HepG2 (cell line): ENCODE measurements around the gene MRPL18. TPM values are rescaled to one million over a fixed set of nuclear protein-coding genes. Genes with fewer than 3 reads are reported as not detected.

Experiments
- BRCA1 ChIP-seq: sonication (generic); formaldehyde crosslinking; IDR thresholded peaks from 2 replicates; pipeline ENCODE4 v1.4.0; 2020; ENCODE audit warnings: missing genetic modification reagents
- CEBPB ChIP-seq: IDR thresholded peaks from 2 replicates; pipeline ENCODE4 v1.6.1; 2011; ENCODE audit warnings: low read depth, low read length, improper control_type of control experiment, borderline replicate concordance
- EEA1 ChIP-seq: sonication (generic); formaldehyde crosslinking; IDR thresholded peaks from 2 replicates; pipeline ENCODE4 v1.5.1; 2020; ENCODE audit warnings: mild to moderate bottlenecking, missing genetic modification reagents, borderline replicate concordance
- JARID2 ChIP-seq: sonication (generic); formaldehyde crosslinking; IDR thresholded peaks from 2 replicates; pipeline ENCODE4 v1.8.1; 2023; ENCODE audit warnings: missing genetic modification reagents, inconsistent platforms; ENCODE audit not compliant: insufficient replicate concordance
- NPAS2 ChIP-seq: sonication (generic); formaldehyde crosslinking; IDR thresholded peaks from 2 replicates; pipeline ENCODE4 v1.8.0; 2022; ENCODE audit warnings: mild to moderate bottlenecking, missing genetic modification reagents, borderline replicate concordance
- THYN1 ChIP-seq: sonication (generic); formaldehyde crosslinking; IDR thresholded peaks from 2 replicates; pipeline ENCODE4 v1.8.1; 2023; ENCODE audit warnings: low read depth, mild to moderate bottlenecking, moderate library complexity, missing genetic modification reagents, borderline replicate concordance
- TIGD3 ChIP-seq: sonication (generic); formaldehyde crosslinking; IDR thresholded peaks from 2 replicates; pipeline ENCODE4 v1.5.1; 2020; ENCODE audit warnings: mild to moderate bottlenecking, missing genetic modification reagents, borderline replicate concordance
- ZBTB21 ChIP-seq: sonication (generic); formaldehyde crosslinking; IDR thresholded peaks from 2 replicates; pipeline ENCODE4 v1.4.0; 2020; ENCODE audit warnings: missing genetic modification reagents
- ZHX2 ChIP-seq, 2 experiments: sonication (generic) in 1 of 2; formaldehyde crosslinking in 1 of 2; IDR thresholded peaks; 2 replicates each; pipeline versions ENCODE4 v1.6.1 to v1.9.0; 2014 to 2022; ENCODE audit warnings: antibody characterized with exemption in 1 of 2, borderline replicate concordance in 1 of 2, inconsistent platforms in 1 of 2, low read depth in 1 of 2, missing genetic modification reagents in 1 of 2
- ZNF296 ChIP-seq: sonication (generic); formaldehyde crosslinking; conservative IDR thresholded peaks from 2 replicates; pipeline ENCODE4 v1.5.0; 2020; ENCODE audit warnings: mild to moderate bottlenecking, missing genetic modification reagents
- ZNF337 ChIP-seq: sonication (generic); formaldehyde crosslinking; IDR thresholded peaks from 2 replicates; pipeline ENCODE4 v1.5.1; 2020; ENCODE audit warnings: missing genetic modification reagents, low read depth, mild to moderate bottlenecking, borderline replicate concordance
- ZNF503 ChIP-seq: sonication (generic); formaldehyde crosslinking; IDR thresholded peaks from 2 replicates; pipeline ENCODE4 v1.4.0; 2020; ENCODE audit warnings: missing genetic modification reagents
- ZNF512B ChIP-seq: sonication (generic); formaldehyde crosslinking; IDR thresholded peaks from 2 replicates; pipeline ENCODE4 v1.5.1; 2020; ENCODE audit warnings: missing genetic modification reagents, mild to moderate bottlenecking, borderline replicate concordance
- ZNF709 ChIP-seq: sonication (generic); formaldehyde crosslinking; IDR thresholded peaks from 2 replicates; pipeline ENCODE4 v1.5.0; 2020; ENCODE audit warnings: mild to moderate bottlenecking, missing genetic modification reagents
- ZZZ3 ChIP-seq: sonication (generic); formaldehyde crosslinking; IDR thresholded peaks from 2 replicates; pipeline ENCODE4 v1.4.0; 2020; ENCODE audit warnings: missing genetic modification reagents, mild to moderate bottlenecking, borderline replicate concordance
- polyA plus RNA-seq, 8 experiments: library from polyadenylated mRNA; depleted of rRNA in 3 of 8; stranded (reverse) in 7 of 8; unstranded in 1 of 8; fragments of >200 nt; fragmentation: Illumina TruSeq in 4 of 8; extraction: Trizol in 4 of 8; gene quantifications; 2 replicates each; pipeline versions ENCODE4 v1.2.1 to v1.2.3, GENCODE V29; 2011 to 2016; ENCODE audit warnings: low read depth in 4 of 8, missing spikeins in 1 of 8, mixed read lengths in 1 of 8; ENCODE audit not compliant: insufficient read depth in 1 of 8
- total RNA-seq, 5 experiments: library from RNA; depleted of rRNA; stranded (reverse); fragments of >200 nt; fragmentation: Illumina TruSeq; extraction: Trizol; gene quantifications; 2 replicates each; pipeline ENCODE4 v1.2.3, GENCODE V29; 2016; ENCODE audit warnings: low read depth in 1 of 5

MRPL18 gene
- total and polyA plus RNA-seq, 2 of the 13 experiments (the other 11 are each of a cell fraction or from before 2014, with no cell fraction given): 85.6 to 176 TPM

GRCh38 chr6:159788753-159789376, 1.4 kb upstream of the MRPL18 start (continued):
- TF ChIP-seq ZHX2 (IDR thresholded peaks at IDR 0.05; ENCODE audit: low read depth) (no peak), ZHX2 (CRISPR knock-in tag; IDR thresholded peaks at IDR 0.05; ENCODE audit: borderline replicate concordance) (no peak), ZZZ3 (CRISPR knock-in tag) (peak; percentile 7; the same call in 1 of the 2 replicates), CEBPB (no peak), TIGD3 (no peak), ZNF296 (peak; percentile 17; the same call in 1 of the 2 replicates), BRCA1 (0 out of 2 replicates have a peak, but pooled peaks have one; percentile 7), THYN1 (CRISPR knock-in tag) (peak; percentile 35; the same call in 1 of the 2 replicates), JARID2 (CRISPR knock-in tag) (no peak), ZNF337 (no peak), ZNF503 (CRISPR knock-in tag) (no peak), EEA1 (no peak), ZNF709 (CRISPR knock-in tag) (no peak), ZNF512B (no peak), NPAS2 (CRISPR knock-in tag) (0 out of 2 replicates have a peak, but pooled peaks have one; percentile 13), ZBTB21 (CRISPR knock-in tag) (no peak)
